Measurements from ENCODE around the gene ADAD2.

The ADAD2 gene

GRCh38 chr16:84190731-84191388 is at the start of gene ADAD2:
Gene ADAD2 (plus strand): TSS chr16:84191157. CDS start chr16:84191231, 74 bp downstream.
- no peak for ATAC-seq
- TF ChIP-seq, protein P1, sequence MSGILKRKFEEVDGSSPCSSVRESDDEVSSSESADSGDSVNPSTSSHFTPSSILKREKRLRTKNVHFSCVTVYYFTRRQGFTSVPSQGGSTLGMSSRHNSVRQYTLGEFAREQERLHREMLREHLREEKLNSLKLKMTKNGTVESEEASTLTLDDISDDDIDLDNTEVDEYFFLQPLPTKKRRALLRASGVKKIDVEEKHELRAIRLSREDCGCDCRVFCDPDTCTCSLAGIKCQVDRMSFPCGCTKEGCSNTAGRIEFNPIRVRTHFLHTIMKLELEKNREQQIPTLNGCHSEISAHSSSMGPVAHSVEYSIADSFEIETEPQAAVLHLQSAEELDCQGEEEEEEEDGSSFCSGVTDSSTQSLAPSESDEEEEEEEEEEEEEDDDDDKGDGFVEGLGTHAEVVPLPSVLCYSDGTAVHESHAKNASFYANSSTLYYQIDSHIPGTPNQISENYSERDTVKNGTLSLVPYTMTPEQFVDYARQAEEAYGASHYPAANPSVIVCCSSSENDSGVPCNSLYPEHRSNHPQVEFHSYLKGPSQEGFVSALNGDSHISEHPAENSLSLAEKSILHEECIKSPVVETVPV (CRISPR knock-in tag; IDR thresholded peaks at IDR 0.05): no peak

- no peak for ATAC-seq
- TF ChIP-seq, protein P1 (CRISPR knock-in tag; IDR thresholded peaks at IDR 0.05): no peak
- TF ChIP-seq ZC3H10 (CRISPR knock-in tag; IDR thresholded peaks at IDR 0.05): no peak
- TF ChIP-seq ZFP3 (CRISPR knock-in tag; IDR thresholded peaks at IDR 0.05): no peak
- no peak for TF ChIP-seq TOX (CRISPR knock-in tag; IDR thresholded peaks at IDR 0.05; ENCODE audit: borderline replicate concordance)
- TF ChIP-seq RARB (CRISPR knock-in tag; IDR thresholded peaks at IDR 0.05): no peak
- TF ChIP-seq BACH2 (CRISPR knock-in tag; IDR thresholded peaks at IDR 0.05; ENCODE audit: borderline replicate concordance): no peak
- TF ChIP-seq CSDC2 (CRISPR knock-in tag; IDR thresholded peaks at IDR 0.05): no peak
- TF ChIP-seq ISL1 (CRISPR knock-in tag; IDR thresholded peaks at IDR 0.05): no peak
- no peak for TF ChIP-seq SNAI2 (CRISPR knock-in tag; IDR thresholded peaks at IDR 0.05)
- no peak for TF ChIP-seq OSR1 (CRISPR knock-in tag; IDR thresholded peaks at IDR 0.05)
- TF ChIP-seq, protein P2, sequence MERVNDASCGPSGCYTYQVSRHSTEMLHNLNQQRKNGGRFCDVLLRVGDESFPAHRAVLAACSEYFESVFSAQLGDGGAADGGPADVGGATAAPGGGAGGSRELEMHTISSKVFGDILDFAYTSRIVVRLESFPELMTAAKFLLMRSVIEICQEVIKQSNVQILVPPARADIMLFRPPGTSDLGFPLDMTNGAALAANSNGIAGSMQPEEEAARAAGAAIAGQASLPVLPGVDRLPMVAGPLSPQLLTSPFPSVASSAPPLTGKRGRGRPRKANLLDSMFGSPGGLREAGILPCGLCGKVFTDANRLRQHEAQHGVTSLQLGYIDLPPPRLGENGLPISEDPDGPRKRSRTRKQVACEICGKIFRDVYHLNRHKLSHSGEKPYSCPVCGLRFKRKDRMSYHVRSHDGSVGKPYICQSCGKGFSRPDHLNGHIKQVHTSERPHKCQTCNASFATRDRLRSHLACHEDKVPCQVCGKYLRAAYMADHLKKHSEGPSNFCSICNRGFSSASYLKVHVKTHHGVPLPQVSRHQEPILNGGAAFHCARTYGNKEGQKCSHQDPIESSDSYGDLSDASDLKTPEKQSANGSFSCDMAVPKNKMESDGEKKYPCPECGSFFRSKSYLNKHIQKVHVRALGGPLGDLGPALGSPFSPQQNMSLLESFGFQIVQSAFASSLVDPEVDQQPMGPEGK (CRISPR knock-in tag; IDR thresholded peaks at IDR 0.05; ENCODE audit: borderline replicate concordance): no peak
- TF ChIP-seq, protein P3, sequence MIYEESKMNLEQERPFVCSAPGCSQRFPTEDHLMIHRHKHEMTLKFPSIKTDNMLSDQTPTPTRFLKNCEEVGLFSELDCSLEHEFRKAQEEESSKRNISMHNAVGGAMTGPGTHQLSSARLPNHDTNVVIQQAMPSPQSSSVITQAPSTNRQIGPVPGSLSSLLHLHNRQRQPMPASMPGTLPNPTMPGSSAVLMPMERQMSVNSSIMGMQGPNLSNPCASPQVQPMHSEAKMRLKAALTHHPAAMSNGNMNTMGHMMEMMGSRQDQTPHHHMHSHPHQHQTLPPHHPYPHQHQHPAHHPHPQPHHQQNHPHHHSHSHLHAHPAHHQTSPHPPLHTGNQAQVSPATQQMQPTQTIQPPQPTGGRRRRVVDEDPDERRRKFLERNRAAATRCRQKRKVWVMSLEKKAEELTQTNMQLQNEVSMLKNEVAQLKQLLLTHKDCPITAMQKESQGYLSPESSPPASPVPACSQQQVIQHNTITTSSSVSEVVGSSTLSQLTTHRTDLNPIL (CRISPR knock-in tag; IDR thresholded peaks at IDR 0.05; ENCODE audit: low read depth): no peak
- no peak for TF ChIP-seq ZNF565 (CRISPR knock-in tag; conservative IDR thresholded peaks at IDR 0.05; ENCODE audit: low read depth)
Measured at GRCh38 chr16:84143081-84143480, 47.9 kb upstream of the ADAD2 start.

DNA sequence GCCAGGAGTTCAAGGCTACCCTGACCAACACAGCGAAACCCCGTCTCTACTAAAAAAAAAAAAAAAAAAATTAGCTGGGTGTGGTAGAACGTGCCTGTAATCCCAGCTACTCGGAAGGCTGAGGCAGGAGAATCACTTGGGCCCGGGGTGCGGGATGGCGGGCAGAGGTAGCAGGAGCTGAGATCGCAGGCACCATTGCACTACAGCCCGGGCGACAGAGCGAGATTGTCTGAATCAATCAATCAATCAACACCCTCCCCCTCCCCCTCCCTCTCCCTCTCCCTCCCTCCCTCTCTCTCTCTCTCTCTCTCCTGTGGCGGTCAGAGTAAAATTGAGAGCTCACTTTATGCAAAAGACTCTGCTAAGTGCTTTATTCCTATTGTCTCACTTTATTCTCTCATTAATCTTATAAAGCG is 47.2 kb upstream of the ADAD2 start:
- ATAC-seq: no peak
- TF ChIP-seq OSR1 (CRISPR knock-in tag; IDR thresholded peaks at IDR 0.05) (no peak), ZFP3 (CRISPR knock-in tag; IDR thresholded peaks at IDR 0.05) (no peak)

- TF ChIP-seq GLIS3 (CRISPR knock-in tag; IDR thresholded peaks at IDR 0.05) (no peak), TCF4 (CRISPR knock-in tag; IDR thresholded peaks at IDR 0.05; ENCODE audit: borderline replicate concordance) (no peak), ZNF8 (CRISPR knock-in tag; IDR thresholded peaks at IDR 0.05) (no peak), PPARA (CRISPR knock-in tag; IDR thresholded peaks at IDR 0.05; ENCODE audit: borderline replicate concordance) (no peak), OSR1 (CRISPR knock-in tag; IDR thresholded peaks at IDR 0.05) (no peak), ESRRG (CRISPR knock-in tag; IDR thresholded peaks at IDR 0.05) (no peak), ISL1 (CRISPR knock-in tag; IDR thresholded peaks at IDR 0.05) (no peak), TOX (CRISPR knock-in tag; IDR thresholded peaks at IDR 0.05; ENCODE audit: borderline replicate concordance) (no peak), TSHZ2 (CRISPR knock-in tag; IDR thresholded peaks at IDR 0.05) (no peak), ZC3H10 (CRISPR knock-in tag; IDR thresholded peaks at IDR 0.05) (no peak), ARNTL (CRISPR knock-in tag; IDR thresholded peaks at IDR 0.05; ENCODE audit: borderline replicate concordance, low read depth) (no peak)
- peak; percentile 66 for ATAC-seq
Measured at GRCh38 chr16:84144209-84144858, 46.6 kb upstream of the ADAD2 start.
